NCI-H345 (cell line): ENCODE results near the gene MKRN2.
"Not testable (repeated sequence)": the region's sequence is repeated elsewhere in the genome, so short reads cannot be mapped to it uniquely, and the experiment has no call there.

ENCODE experiments used
- DNase-seq: peaks from one replicate; lab custom pipeline; 2025; lab: John Stamatoyannopoulos, UW

MKRN2 gene

GRCh38 chr3:12588039-12589009 lies 31.4 kb downstream of the MKRN2 start:
- DNase-seq: peak; percentile 81

GRCh38 chr3:12590096-12590495 lies 33.2 kb downstream of the MKRN2 start:
- DNase-seq: no peak

- no peak for DNase-seq
These were observed 34.6 kb downstream of the MKRN2 start for GRCh38 chr3:12591456-12591855.

GRCh38 chr3:12591997-12592715 lies 35.3 kb downstream of the MKRN2 start:
- no peak for DNase-seq

- no peak for DNase-seq
These were observed 36.6 kb downstream of the MKRN2 start for GRCh38 chr3:12593473-12593872.

GRCh38 chr3:12598890-12599289 lies 42.0 kb downstream of the MKRN2 start:
- no peak for DNase-seq

GRCh38 chr3:12601072-12601471 lies 44.2 kb downstream of the MKRN2 start:
- DNase-seq: no peak

GRCh38 chr3:12603969-12604368 lies 47.1 kb downstream of the MKRN2 start:
- DNase-seq: no peak

- no peak for DNase-seq
These were observed 51.5 kb downstream of the MKRN2 start for GRCh38 chr3:12608376-12608775.

- no peak for DNase-seq
These were observed 54.2 kb downstream of the MKRN2 start for GRCh38 chr3:12611117-12611516.

GRCh38 chr3:12612514-12613226 lies 55.8 kb downstream of the MKRN2 start:
- no peak for DNase-seq

- no peak for DNase-seq
These were observed 56.4 kb downstream of the MKRN2 start for GRCh38 chr3:12613250-12613649.

- DNase-seq: no peak
These were observed 58.4 kb downstream of the MKRN2 start for GRCh38 chr3:12615266-12615665.

GRCh38 chr3:12618426-12618825 lies 61.5 kb downstream of the MKRN2 start:
- DNase-seq: no peak

GRCh38 chr3:12620305-12620704 lies 63.4 kb downstream of the MKRN2 start:
- no peak for DNase-seq

- DNase-seq: no peak
These were observed 63.8 kb downstream of the MKRN2 start for GRCh38 chr3:12620729-12621128.

- DNase-seq: no peak
These were observed 65.4 kb downstream of the MKRN2 start for GRCh38 chr3:12622335-12622734.

- DNase-seq: no peak
These were observed 67.2 kb downstream of the MKRN2 start for GRCh38 chr3:12624056-12624455.

- DNase-seq: not testable (repeated sequence)
These were observed 68.1 kb downstream of the MKRN2 start for GRCh38 chr3:12624964-12625363.

GRCh38 chr3:12627370-12627769 lies 70.5 kb downstream of the MKRN2 start:
- DNase-seq: no peak

- DNase-seq: no peak
These were observed 71.9 kb downstream of the MKRN2 start for GRCh38 chr3:12628813-12629212.

- DNase-seq: peak; percentile 20
These were observed 72.7 kb downstream of the MKRN2 start for GRCh38 chr3:12629560-12629959.
